ENCODE measurements around the gene CCDC183.

- TF ChIP-seq POLR2A (IDR thresholded peaks at IDR 0.05) (no peak), CTCF (IDR thresholded peaks at IDR 0.05 in 8 of 11, conservative IDR thresholded peaks at IDR 0.05 in 3 of 11) (no peak), POLR2AphosphoS5 (IDR thresholded peaks at IDR 0.05) (peak in 1 of 3 donors; percentile 11)
Measured at GRCh38 chr9:136754059-136754572, 42.0 kb upstream of the CCDC183 start.

Data from spleen (tissue), 7 donors.